HG03175 (cell line): ENCODE results near the gene OPRL1.
"Not testable (repeated sequence)": the region's sequence is repeated elsewhere in the genome, so short reads cannot be mapped to it uniquely, and the experiment has no call there.

Experiments used
- ATAC-seq: cut with Tn5 transposase; IDR thresholded peaks from one replicate; pipeline ENCODE4 v1.9.1; 2021; ENCODE audit warnings: mild to moderate bottlenecking, moderate library complexity; ENCODE audit not compliant: unreplicated experiment

Gene OPRL1

GRCh38 chr20:64083378-64083803 lies 3.5 kb downstream of the OPRL1 start:
- ATAC-seq: no peak

- ATAC-seq: no peak
Observed at GRCh38 chr20:64083804-64084684, 4.2 kb downstream of the OPRL1 start, which contains the start of gene LKAAEAR1. TSS of gene LKAAEAR1 (minus strand) at chr20:64084398. CDS start at chr20:64084219, 179 bp downstream.

GRCh38 chr20:64084685-64085152 lies 4.8 kb downstream of the OPRL1 start:
- no peak for ATAC-seq

GRCh38 chr20:64086801-64087200 lies 6.9 kb downstream of the OPRL1 start:
- ATAC-seq: no peak

GRCh38 chr20:64087226-64087825 lies 7.4 kb downstream of the OPRL1 start:
- ATAC-seq: not testable (repeated sequence)

GRCh38 chr20:64088586-64088985 lies 8.7 kb downstream of the OPRL1 start:
- not testable (repeated sequence) for ATAC-seq

GRCh38 chr20:64090165-64090564 lies 10.3 kb downstream of the OPRL1 start:
- no peak for ATAC-seq

GRCh38 chr20:64091340-64091739 lies 11.5 kb downstream of the OPRL1 start:
- ATAC-seq: no peak

GRCh38 chr20:64091770-64092169 lies 11.9 kb downstream of the OPRL1 start:
- ATAC-seq: no peak

GRCh38 chr20:64092258-64093012 lies 12.6 kb downstream of the OPRL1 start:
- ATAC-seq: no peak

- no peak for ATAC-seq
Observed at GRCh38 chr20:64093013-64093503, 13.2 kb downstream of the OPRL1 start.

GRCh38 chr20:64095455-64095854 lies 15.6 kb downstream of the OPRL1 start:
- no peak for ATAC-seq

GRCh38 chr20:64095927-64096326 lies 16.0 kb downstream of the OPRL1 start:
- ATAC-seq: no peak

GRCh38 chr20:64096535-64096934 lies 16.7 kb downstream of the OPRL1 start:
- ATAC-seq: no peak

- ATAC-seq: no peak
Observed at GRCh38 chr20:64098471-64099013, 18.7 kb downstream of the OPRL1 start.

- ATAC-seq: no peak
Observed at GRCh38 chr20:64099086-64099786, 19.4 kb downstream of the OPRL1 start.

GRCh38 chr20:64099880-64100565 lies 20.1 kb downstream of the OPRL1 start:
- no peak for ATAC-seq

- no peak for ATAC-seq
Observed at GRCh38 chr20:64100566-64100888, 20.6 kb downstream of the OPRL1 start.

GRCh38 chr20:64100946-64101688 lies 21.2 kb downstream of the OPRL1 start:
- no peak for ATAC-seq
